Cardiac muscle cell (in vitro differentiated cells and primary cell): Measurements from ENCODE around the gene NXN. TPM values are rescaled to one million over a fixed set of nuclear protein-coding genes. Genes with fewer than 3 reads are reported as not detected.
"Not testable (repeated sequence)": the region's sequence is repeated elsewhere in the genome, so short reads cannot be mapped to it uniquely, and the experiment has no call there.

Experiments
- DNase-seq, 2 donors: peaks; one replicate each; pipeline versions ENCODE4 v3.0.0 to v3.0.0-alpha.2; 2010 to 2017; ENCODE audit warnings: low read depth in 1 of 2, low spot score in 1 of 2
- H3K27ac ChIP-seq: fragments of 200-600 bp; sonication (generic); 2 replicates; pipeline ENCODE4 v1.5.1; 2016
- H3K27me3 ChIP-seq: fragments of 200-600 bp; sonication (generic); 2 replicates; pipeline ENCODE4 v1.6.0; 2016; ENCODE audit warnings: control low read depth
- H3K36me3 ChIP-seq: fragments of 200-600 bp; sonication (generic); 2 replicates; pipeline ENCODE4 v1.5.1; 2016; ENCODE audit warnings: control low read depth
- H3K4me1 ChIP-seq: fragments of 200-600 bp; sonication (generic); 2 replicates; pipeline ENCODE4 v1.8.1; 2017; ENCODE audit warnings: low read depth, mild to moderate bottlenecking, mixed run types
- H3K4me3 ChIP-seq: fragments of 200-600 bp; sonication (generic); 2 replicates; pipeline ENCODE4 v1.5.1; 2016; ENCODE audit warnings: mild to moderate bottlenecking
- H3K9me3 ChIP-seq: fragments of 200-600 bp; sonication (generic); 2 replicates; pipeline ENCODE4 v1.5.1; 2017; ENCODE audit warnings: low read depth, mild to moderate bottlenecking, control low read depth
- CTCF ChIP-seq: IDR thresholded peaks from 2 replicates; pipeline ENCODE4 v1.5.1; 2012; ENCODE audit warnings: low read depth, mild to moderate bottlenecking, low read length
- polyA plus RNA-seq: library from polyadenylated mRNA; unstranded; fragments of >200 nt; fragmentation: Nextera tagmentation; extraction: Ambion mirVana; gene quantifications from 2 replicates; pipeline ENCODE4 v1.2.1, GENCODE V29; 2016
- total RNA-seq: library from RNA; depleted of rRNA; stranded (reverse); fragments of >200 nt; gene quantifications from 2 replicates; pipeline ENCODE4 v1.2.3, GENCODE V29; 2016

The NXN gene
- total and polyA plus RNA-seq, 2 experiments from 2014 or later, result 120 to 122 TPM

GRCh38 chr17:767076-767475 lies 212.5 kb downstream of the NXN start:
- no peak for DNase-seq
- Histone ChIP-seq H3K36me3 (peaks cover 44% of the 10 kb centered on the region), H3K9me3 (no peaks in the 10 kb centered on the region), H3K4me3 (no peak overlapping the region), H3K4me1 (no peaks in the 10 kb centered on the region), H3K27ac (peak overlapping the region; percentile 73), H3K27me3 (no peaks in the 10 kb centered on the region)
- no peak for TF ChIP-seq CTCF

GRCh38 chr17:760371-760770 lies 219.2 kb downstream of the NXN start:
- peaks cover 5% of the 10 kb centered on the region for H3K4me1 ChIP-seq
- H3K36me3 ChIP-seq, result peaks cover 32% of the 10 kb centered on the region
- no peak for TF ChIP-seq CTCF

GRCh38 chr17:759964-760363 lies 219.6 kb downstream of the NXN start:
- H3K27me3 ChIP-seq, result no peaks in the 10 kb centered on the region
- no peak overlapping the region for H3K27ac ChIP-seq
- no peak for DNase-seq
- H3K36me3 ChIP-seq, result peaks cover 29% of the 10 kb centered on the region
- H3K4me1 ChIP-seq, result peaks cover 5% of the 10 kb centered on the region
- H3K4me3 ChIP-seq, result no peak overlapping the region
- TF ChIP-seq CTCF, result no peak
- H3K9me3 ChIP-seq, result no peaks in the 10 kb centered on the region

More at GRCh38 chr17:760371-760770, 219.2 kb downstream of the NXN start:
- Histone ChIP-seq H3K9me3 (no peaks in the 10 kb centered on the region), H3K27me3 (no peaks in the 10 kb centered on the region), H3K4me3 (no peak overlapping the region), H3K27ac (no peak overlapping the region)
- DNase-seq, result no peak

DNA sequence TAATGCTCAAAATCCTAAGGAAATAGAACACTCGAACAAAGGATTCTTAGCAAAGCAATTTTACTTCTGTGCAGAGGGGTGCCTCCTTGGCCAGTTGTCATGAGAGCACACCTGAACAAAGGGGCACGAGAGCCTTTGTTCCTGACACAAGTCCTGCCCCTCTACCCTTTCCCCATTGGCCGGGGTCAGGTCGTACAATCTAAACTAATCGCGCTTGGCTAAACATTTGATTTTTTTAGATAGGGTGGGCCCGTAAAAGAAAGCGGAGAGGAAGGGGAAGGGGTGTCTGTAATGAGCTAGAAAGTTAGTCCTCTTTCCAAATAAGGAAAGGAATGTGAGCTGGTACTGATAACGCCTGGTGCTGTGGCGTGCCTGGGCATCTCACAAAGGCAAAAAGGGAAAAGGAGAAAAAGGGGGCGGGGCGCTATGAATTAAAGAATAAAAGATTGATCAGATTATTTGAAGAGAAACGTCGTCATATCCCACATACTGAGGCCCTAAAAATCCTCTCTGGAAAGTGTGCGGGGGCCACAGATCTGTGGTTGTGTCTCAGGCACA lies 223.5 kb downstream of the NXN start:
- H3K9me3 ChIP-seq, result not testable (repeated sequence)
- peak; percentile 11 to 57 for DNase-seq

DNA sequence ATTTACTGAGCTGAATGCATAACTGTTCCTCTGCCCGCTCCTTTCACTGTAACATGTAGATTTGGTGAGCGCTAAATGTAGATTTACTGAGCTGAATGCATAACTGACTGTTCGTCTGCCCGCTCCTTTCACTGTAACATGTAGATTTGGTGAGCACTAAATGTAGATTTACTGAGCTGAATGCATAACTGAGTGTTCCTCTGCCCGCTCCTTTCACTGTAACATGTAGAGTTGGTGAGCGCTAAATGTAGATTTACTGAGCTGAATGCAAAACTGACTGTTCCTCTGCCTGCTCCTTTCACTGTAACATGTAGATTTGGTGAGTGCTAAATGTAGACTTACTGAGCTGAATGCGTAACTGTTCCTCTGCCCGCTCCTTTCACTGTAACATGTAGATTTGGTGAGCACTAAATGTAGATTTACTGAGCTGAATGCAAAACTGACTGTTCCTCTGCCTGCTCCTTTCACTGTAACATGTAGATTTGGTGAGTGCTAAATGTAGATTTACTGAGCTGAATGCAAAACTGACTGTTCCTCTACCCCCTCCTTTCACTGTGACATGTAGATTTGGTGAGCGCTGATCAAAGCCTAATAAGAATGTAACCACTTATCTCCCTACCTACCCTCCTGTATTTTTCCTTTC lies 224.1 kb downstream of the NXN start:
- H3K27me3 ChIP-seq, H3K4me1 ChIP-seq, H3K4me3 ChIP-seq, H3K9me3 ChIP-seq: not testable (repeated sequence)
- Histone ChIP-seq H3K36me3 (peaks cover 11% of the 10 kb centered on the region), H3K27ac (peak overlapping the region; percentile 100)
- peak in 1 of 2 donors; percentile 23 for DNase-seq

More for the DNA sequence above, 223.5 kb downstream of the NXN start:
- not testable (repeated sequence) for H3K4me1 ChIP-seq, H3K4me3 ChIP-seq, H3K27me3 ChIP-seq
- peaks cover 13% of the 10 kb centered on the region for H3K36me3 ChIP-seq
- peak overlapping the region; percentile 100 for H3K27ac ChIP-seq

DNA sequence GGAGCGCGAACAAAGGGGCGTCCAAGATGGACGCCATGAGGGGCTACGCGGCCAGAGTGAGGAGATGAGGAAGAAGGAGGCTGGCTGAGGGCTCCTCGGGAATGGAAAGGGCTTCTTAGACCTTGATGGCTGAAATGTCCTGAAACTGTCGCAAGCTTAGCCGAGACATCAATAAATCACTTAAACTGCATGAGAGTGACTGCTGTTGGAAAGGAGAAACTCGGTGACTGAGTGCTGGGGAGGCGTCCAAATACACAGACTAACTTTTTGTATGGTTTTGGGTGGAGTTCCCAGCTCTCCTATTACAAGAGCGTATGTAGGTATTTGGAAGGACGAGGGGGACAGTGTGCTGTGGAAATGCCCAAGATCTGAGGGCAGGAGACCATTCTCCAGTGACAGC lies 226.2 kb downstream of the NXN start:
- H3K4me3 ChIP-seq, result no peak overlapping the region
- H3K36me3 ChIP-seq, result no peaks in the 10 kb centered on the region
- no peaks in the 10 kb centered on the region for H3K9me3 ChIP-seq
- no peak for DNase-seq
- peak overlapping the region; percentile 100 for H3K27ac ChIP-seq
- TF ChIP-seq CTCF, result no peak
- peaks cover 5% of the 10 kb centered on the region for H3K4me1 ChIP-seq
- H3K27me3 ChIP-seq, result no peaks in the 10 kb centered on the region
